ENCODE results near the gene ACBD6.

Gene ACBD6

GRCh38 chr1:180246579-180246978 lies 255.8 kb downstream of the ACBD6 start:
- DNase-seq (ENCODE audit: extremely low read depth in 1 of 2, low read depth in 1 of 2), result no peak

GRCh38 chr1:180244840-180245239 lies 257.5 kb downstream of the ACBD6 start:
- no peak for DNase-seq (ENCODE audit: extremely low read depth in 1 of 2, low read depth in 1 of 2)

DNA sequence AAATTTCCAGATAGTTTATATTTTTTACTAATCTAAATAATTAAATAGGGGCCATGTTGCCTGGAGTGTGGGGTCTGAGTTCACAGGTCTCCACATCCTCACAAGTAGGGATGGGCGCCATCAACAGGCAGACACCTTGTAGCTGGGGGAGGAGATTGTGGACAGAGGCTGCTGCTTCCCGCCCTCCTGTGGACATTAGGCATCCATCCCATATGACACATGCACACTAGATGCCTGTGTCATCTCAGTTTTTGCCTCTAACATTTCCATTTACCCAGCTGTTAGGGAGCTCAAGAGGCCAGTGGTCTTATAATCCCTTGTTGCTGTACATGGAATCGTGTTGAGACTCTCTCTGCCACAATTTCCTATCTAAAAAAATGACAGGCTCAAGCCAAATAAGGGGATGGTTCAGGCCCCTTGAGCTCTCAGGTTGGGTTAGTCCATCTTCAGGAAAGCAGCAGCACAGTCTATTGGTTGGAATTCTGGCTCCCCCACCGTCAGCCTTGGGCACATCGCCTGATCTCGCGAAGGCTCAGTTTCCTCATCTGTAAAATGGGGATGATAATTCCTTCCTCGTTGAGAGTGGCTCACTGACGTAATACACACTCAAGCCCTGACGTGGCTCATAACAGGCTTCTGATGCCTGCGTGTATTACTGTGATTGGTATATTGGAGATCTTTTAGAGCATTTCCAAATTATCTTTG lies 258.7 kb downstream of the ACBD6 start:
- no peak for DNase-seq (ENCODE audit: extremely low read depth in 1 of 2, low read depth in 1 of 2)

GRCh38 chr1:180241716-180242544 lies 260.4 kb downstream of the ACBD6 start:
- DNase-seq (ENCODE audit: extremely low read depth in 1 of 2, low read depth in 1 of 2), result no peak

- no peak for DNase-seq (ENCODE audit: extremely low read depth in 1 of 2, low read depth in 1 of 2)
These were observed 263.0 kb downstream of the ACBD6 start for GRCh38 chr1:180239145-180240096.

- no peak for DNase-seq (ENCODE audit: extremely low read depth in 1 of 2, low read depth in 1 of 2)
These were observed 263.7 kb downstream of the ACBD6 start for GRCh38 chr1:180238675-180239074.

All from activated CD8-positive, alpha-beta memory T cell treated with anti-CD3 and anti-CD28 coated beads for 1 hour (primary cell).